H9 (cell line): ENCODE measurements around the gene UNC45A. TPM values are rescaled to one million over a fixed set of nuclear protein-coding genes. Genes with fewer than 3 reads are reported as not detected.

Experiments used
- DNase-seq: peaks from one replicate; pipeline ENCODE4 v3.0.0-alpha.2; 2017
- H2AFZ ChIP-seq: one replicate; pipeline ENCODE4 v1.6.1; 2013; ENCODE audit warnings: mild to moderate bottlenecking, low read length, control low read depth, moderate library complexity
- H2AK5ac ChIP-seq: 2 replicates; pipeline ENCODE4 v1.6.1; 2013; ENCODE audit warnings: low read length, control low read depth, mixed read lengths; ENCODE audit not compliant: insufficient read length
- H2BK120ac ChIP-seq: one replicate; pipeline ENCODE4 v1.6.1; 2013; ENCODE audit warnings: low read depth, mild to moderate bottlenecking, low read length, control low read depth, inconsistent platforms; ENCODE audit not compliant: poor library complexity, severe bottlenecking
- H2BK12ac ChIP-seq: 2 replicates; pipeline ENCODE4 v1.6.1; 2013; ENCODE audit warnings: low read length, control low read depth, mixed read lengths, low read depth; ENCODE audit not compliant: insufficient read length
- H2BK15ac ChIP-seq: 2 replicates; pipeline ENCODE4 v1.6.1; 2013; ENCODE audit warnings: low read depth, low read length, control low read depth
- H2BK20ac ChIP-seq: one replicate; pipeline ENCODE4 v1.6.1; 2013; ENCODE audit warnings: low read depth, mild to moderate bottlenecking, low read length, control low read depth, inconsistent platforms; ENCODE audit not compliant: poor library complexity, severe bottlenecking
- H2BK5ac ChIP-seq: 2 replicates; pipeline ENCODE4 v1.6.1; 2013; ENCODE audit warnings: low read length, control low read depth, mixed read lengths; ENCODE audit not compliant: insufficient read length
- H3K14ac ChIP-seq: 2 replicates; pipeline ENCODE4 v1.6.1; 2013; ENCODE audit warnings: low read length, control low read depth; ENCODE audit not compliant: insufficient read depth
- H3K18ac ChIP-seq: 2 replicates; pipeline ENCODE4 v1.6.1; 2013; ENCODE audit warnings: low read depth, mild to moderate bottlenecking, mixed read lengths, low read length, control low read depth; ENCODE audit not compliant: insufficient read length
- H3K23ac ChIP-seq: 2 replicates; pipeline ENCODE4 v1.6.1; 2013; ENCODE audit warnings: low read length, control low read depth, mixed read lengths, low read depth; ENCODE audit not compliant: insufficient read length
- H3K23me2 ChIP-seq: 2 replicates; pipeline ENCODE4 v1.6.1; 2013; ENCODE audit warnings: low read depth, mild to moderate bottlenecking, mixed read lengths, low read length, control low read depth; ENCODE audit not compliant: insufficient read length, poor library complexity, severe bottlenecking
- H3K27ac ChIP-seq: 2 replicates; pipeline ENCODE4 v1.5.1; 2013; ENCODE audit warnings: low read length, control low read depth, mixed read lengths, low read depth; ENCODE audit not compliant: insufficient read length
- H3K27me3 ChIP-seq: 2 replicates; pipeline ENCODE4 v1.6.1; 2013; ENCODE audit warnings: low read length, control low read depth, inconsistent platforms; ENCODE audit not compliant: insufficient read depth
- H3K4ac ChIP-seq: 2 replicates; pipeline ENCODE4 v1.6.1; 2013; ENCODE audit warnings: low read depth, mild to moderate bottlenecking, control low read depth, inconsistent platforms, low read length, moderate library complexity
- H3K4me1 ChIP-seq: 2 replicates; pipeline ENCODE4 v1.6.1; 2013; ENCODE audit warnings: low read length, control low read depth, inconsistent platforms; ENCODE audit not compliant: insufficient read depth
- H3K4me2 ChIP-seq: 2 replicates; pipeline ENCODE4 v1.6.1; 2013; ENCODE audit warnings: low read length, control low read depth, mixed read lengths; ENCODE audit not compliant: insufficient read length, insufficient read depth
- H3K56ac ChIP-seq: 2 replicates; pipeline ENCODE4 v1.6.1; 2013; ENCODE audit warnings: low read depth, mild to moderate bottlenecking, mixed read lengths, low read length, control low read depth; ENCODE audit not compliant: insufficient read length
- H3K79me1 ChIP-seq: 2 replicates; pipeline ENCODE4 v1.6.1; 2013; ENCODE audit warnings: low read depth, mild to moderate bottlenecking, moderate library complexity, low read length, control low read depth, inconsistent platforms; ENCODE audit not compliant: insufficient read depth, poor library complexity, severe bottlenecking
- H3K79me2 ChIP-seq: 2 replicates; pipeline ENCODE4 v1.6.1; 2013; ENCODE audit warnings: low read length, control low read depth, inconsistent platforms; ENCODE audit not compliant: insufficient read depth
- H3K9ac ChIP-seq: 2 replicates; pipeline ENCODE4 v1.6.1; 2013; ENCODE audit warnings: low read length, control low read depth, mixed read lengths; ENCODE audit not compliant: insufficient read length; ENCODE audit errors: extremely low read depth
- H3K9me3 ChIP-seq: one replicate; pipeline ENCODE4 v1.6.1; 2013; ENCODE audit warnings: low read depth, low read length, inconsistent platforms; ENCODE audit not compliant: control insufficient read depth
- H3T11ph ChIP-seq: one replicate; pipeline ENCODE4 v1.6.1; 2013; ENCODE audit warnings: mild to moderate bottlenecking, low read length, control low read depth, inconsistent platforms
- H4K20me1 ChIP-seq: one replicate; pipeline ENCODE4 v1.6.1; 2013; ENCODE audit not compliant: control insufficient read depth, insufficient read length, insufficient read depth
- H4K5ac ChIP-seq: 2 replicates; pipeline ENCODE4 v1.6.1; 2013; ENCODE audit warnings: low read depth, mild to moderate bottlenecking, mixed read lengths, low read length, control low read depth; ENCODE audit not compliant: insufficient read length
- H4K8ac ChIP-seq: replicated peaks from 2 replicates; pipeline ENCODE4 v1.6.1; 2013; ENCODE audit warnings: low read length, control low read depth, mixed read lengths, low read depth; ENCODE audit not compliant: insufficient read length
- H4K91ac ChIP-seq: 2 replicates; pipeline ENCODE4 v1.6.1; 2013; ENCODE audit warnings: low read depth, mild to moderate bottlenecking, moderate library complexity, mixed read lengths, low read length, control low read depth; ENCODE audit not compliant: insufficient read length
- H3K27ac Mint-ChIP-seq, 3 experiments: 2 replicates in 2 of 3; 3 replicates in 1 of 3; pipeline ENCODE4 v1.8.0; 2020 to 2021; ENCODE audit warnings: mixed read lengths in 3 of 3, mild to moderate bottlenecking in 1 of 3, moderate library complexity in 1 of 3
- H3K27me3 Mint-ChIP-seq: 2 replicates; pipeline ENCODE4 v1.8.0; 2021; ENCODE audit warnings: low read depth, mild to moderate bottlenecking, moderate library complexity, mixed read lengths
- H3K36me3 Mint-ChIP-seq, 3 experiments: 2 replicates in 2 of 3; 3 replicates in 1 of 3; pipeline ENCODE4 v1.8.0; 2020 to 2021; ENCODE audit warnings: low read depth in 3 of 3, mixed read lengths in 3 of 3; ENCODE audit not compliant: insufficient read depth in 1 of 3
- H3K4me1 Mint-ChIP-seq, 2 experiments: 2 replicates each; pipeline ENCODE4 v1.8.0; 2020; ENCODE audit warnings: mixed read lengths in 2 of 2
- H3K4me3 Mint-ChIP-seq, 2 experiments: 2 replicates in 1 of 2; 3 replicates in 1 of 2; pipeline ENCODE4 v1.8.0; 2020 to 2021; ENCODE audit warnings: mild to moderate bottlenecking in 2 of 2, mixed read lengths in 2 of 2, moderate library complexity in 1 of 2
- H3K9me3 Mint-ChIP-seq, 2 experiments: 2 replicates in 1 of 2; 3 replicates in 1 of 2; pipeline ENCODE4 v1.8.0; 2020; ENCODE audit warnings: mild to moderate bottlenecking in 2 of 2, mixed read lengths in 2 of 2, moderate library complexity in 1 of 2
- CTCF ChIP-seq: fragments of 200-600 bp; sonication (generic); conservative IDR thresholded peaks from 3 replicates; pipeline ENCODE4 v1.8.0; 2021; ENCODE audit warnings: antibody characterized with exemption, mild to moderate bottlenecking
- WGBS: extraction: QIAGEN DNeasy Blood & Tissue Kit; methylation state at CpG from one replicate; pipeline ENCODE4 v1.1.7; 2013; ENCODE audit warnings: missing lambda C conversion rate, low lambda C conversion rate, mixed read lengths; ENCODE audit not compliant: insufficient read length; ENCODE audit errors: extremely low coverage; 5-methylcytosine and 5-hydroxymethylcytosine counted together
- total RNA-seq: library from RNA; stranded (reverse); gene quantifications from 2 replicates; pipeline ENCODE4 v1.2.1, GENCODE V29; 2021

UNC45A gene
- total RNA-seq, 1 experiment from 2014 or later: 84.6 TPM

- Mint-ChIP-seq H3K36me3 (peaks cover 6 to 14% (median 10%) of the 10 kb centered on the region in 3 experiments; a peak in 6 of 7 replicates), H3K27ac (no peak overlapping the region), H3K4me3 (peak overlapping the region in 1 of 2 experiments; percentile 58; a peak in 3 of 5 replicates), H3K9me3 (no peaks in the 10 kb centered on the region; a peak in 2 of 5 replicates), H3K27me3 (peaks cover 11% of the 10 kb centered on the region), H3K4me1 (peaks cover 21 to 26% of the 10 kb centered on the region in 2 experiments)
- Histone ChIP-seq H2BK20ac (no peak overlapping the region), H3K27me3 (no peaks in the 10 kb centered on the region), H3K9ac (no peak overlapping the region), H4K8ac (no peak overlapping the region), H3K18ac (no peak overlapping the region), H3K27ac (no peak overlapping the region), H4K5ac (no peak overlapping the region), H3K23ac (no peak overlapping the region), H3K14ac (no peak overlapping the region), H2BK120ac (no peak overlapping the region), H2BK15ac (no peak overlapping the region), H3K79me2 (no peaks in the 10 kb centered on the region; the same call in 1 of the 2 replicates), H2BK12ac (no peak overlapping the region), H3K56ac (no peak overlapping the region), H2AFZ (no peak overlapping the region), H2AK5ac (no peak overlapping the region), H3K79me1 (no peaks in the 10 kb centered on the region), H3T11ph (no peak overlapping the region), H3K4me1 (no peaks in the 10 kb centered on the region), H2BK5ac (no peak overlapping the region), H4K20me1 (no peaks in the 10 kb centered on the region), H3K9me3 (no peaks in the 10 kb centered on the region), H3K4ac (no peak overlapping the region), H3K23me2 (peaks cover 14% of the 10 kb centered on the region), H3K4me2 (no peak overlapping the region), H4K91ac (no peak overlapping the region)
- no CpG with 5 or more reads among the region's 1 CpG for WGBS
- no peak for TF ChIP-seq CTCF
- no peak for DNase-seq
These were observed 1.8 kb upstream of the UNC45A start for GRCh38 chr15:90933301-90933700.
